Embryonic facial prominence (tissue), 1 donor: ENCODE results near the gene AK9.
"Not testable (repeated sequence)": the region's sequence is repeated elsewhere in the genome, so short reads cannot be mapped to it uniquely, and the experiment has no call there.

Experiments used
- DNase-seq: peaks from one replicate; pipeline ENCODE4 v3.0.0-alpha.2; 2016; ENCODE audit errors: extremely low spot score

Gene AK9

GRCh38 chr6:109695468-109695867, 4.5 kb upstream of the AK9 start:
- no peak for DNase-seq

GRCh38 chr6:109693111-109693510, 2.1 kb upstream of the AK9 start:
- DNase-seq: no peak

- DNase-seq: no peak
Observed at GRCh38 chr6:109690373-109690736, 647 bp downstream of the AK9 start.

- no peak for DNase-seq
Observed at GRCh38 chr6:109687271-109687761, 3.7 kb downstream of the AK9 start.

- no peak for DNase-seq
Observed at GRCh38 chr6:109686566-109687265, 4.3 kb downstream of the AK9 start.

GRCh38 chr6:109678661-109679505, 12.1 kb downstream of the AK9 start:
- not testable (repeated sequence) for DNase-seq

GRCh38 chr6:109678240-109678639, 12.8 kb downstream of the AK9 start:
- DNase-seq: no peak

- DNase-seq: no peak
Observed at GRCh38 chr6:109676724-109677123, 14.3 kb downstream of the AK9 start.

GRCh38 chr6:109672839-109673238, 18.2 kb downstream of the AK9 start:
- no peak for DNase-seq

GRCh38 chr6:109672175-109672574, 18.8 kb downstream of the AK9 start:
- no peak for DNase-seq

- no peak for DNase-seq
Observed at GRCh38 chr6:109671733-109672132, 19.3 kb downstream of the AK9 start.

GRCh38 chr6:109669811-109670210, 21.2 kb downstream of the AK9 start:
- no peak for DNase-seq

GRCh38 chr6:109662192-109662591, 28.8 kb downstream of the AK9 start:
- DNase-seq: no peak

GRCh38 chr6:109660526-109661320, 30.3 kb downstream of the AK9 start:
- DNase-seq: no peak

GRCh38 chr6:109655761-109656262, 35.2 kb downstream of the AK9 start:
- no peak for DNase-seq

- DNase-seq: no peak
Observed at GRCh38 chr6:109653264-109653663, 37.7 kb downstream of the AK9 start.

GRCh38 chr6:109644131-109644530, 46.9 kb downstream of the AK9 start:
- DNase-seq: no peak

GRCh38 chr6:109632405-109632804, 58.6 kb downstream of the AK9 start:
- no peak for DNase-seq

GRCh38 chr6:109631403-109631802, 59.6 kb downstream of the AK9 start:
- DNase-seq: no peak

- no peak for DNase-seq
Observed at GRCh38 chr6:109628158-109629000, 62.6 kb downstream of the AK9 start.

GRCh38 chr6:109626311-109626710, 64.7 kb downstream of the AK9 start:
- DNase-seq: no peak
